Measurements from ENCODE around the gene CXCR6. TPM values are rescaled to one million over a fixed set of nuclear protein-coding genes. Genes with fewer than 3 reads are reported as not detected.
A peak's percentile ranks its signal among the peaks of the same experiment; 100 is the strongest.

CXCR6 gene
- total and polyA plus RNA-seq, 12 donors = 0.17 to 1.2 (median 0.35) TPM; not detected in 4

GRCh38 chr3:45968149-45968548 lies 24.9 kb downstream of the CXCR6 start:
- Histone ChIP-seq H3K9me3 (no peaks in the 10 kb centered on the region), H3K36me3 (peaks cover 0 to 100% (median 78%) of the 10 kb centered on the region in 9 donors), H3K27me3 (no peaks in the 10 kb centered on the region), H3K4me3 (no peak overlapping the region), H3K27ac (peak overlapping the region in 3 of 10 donors; percentile 23 to 47 (median 27)), H3K4me1 (peaks cover 15 to 76% (median 37%) of the 10 kb centered on the region in 9 donors)
- TF ChIP-seq, protein P1, sequence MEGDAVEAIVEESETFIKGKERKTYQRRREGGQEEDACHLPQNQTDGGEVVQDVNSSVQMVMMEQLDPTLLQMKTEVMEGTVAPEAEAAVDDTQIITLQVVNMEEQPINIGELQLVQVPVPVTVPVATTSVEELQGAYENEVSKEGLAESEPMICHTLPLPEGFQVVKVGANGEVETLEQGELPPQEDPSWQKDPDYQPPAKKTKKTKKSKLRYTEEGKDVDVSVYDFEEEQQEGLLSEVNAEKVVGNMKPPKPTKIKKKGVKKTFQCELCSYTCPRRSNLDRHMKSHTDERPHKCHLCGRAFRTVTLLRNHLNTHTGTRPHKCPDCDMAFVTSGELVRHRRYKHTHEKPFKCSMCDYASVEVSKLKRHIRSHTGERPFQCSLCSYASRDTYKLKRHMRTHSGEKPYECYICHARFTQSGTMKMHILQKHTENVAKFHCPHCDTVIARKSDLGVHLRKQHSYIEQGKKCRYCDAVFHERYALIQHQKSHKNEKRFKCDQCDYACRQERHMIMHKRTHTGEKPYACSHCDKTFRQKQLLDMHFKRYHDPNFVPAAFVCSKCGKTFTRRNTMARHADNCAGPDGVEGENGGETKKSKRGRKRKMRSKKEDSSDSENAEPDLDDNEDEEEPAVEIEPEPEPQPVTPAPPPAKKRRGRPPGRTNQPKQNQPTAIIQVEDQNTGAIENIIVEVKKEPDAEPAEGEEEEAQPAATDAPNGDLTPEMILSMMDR (IDR thresholded peaks at IDR 0.05) = no peak
- ATAC-seq (peak in 4 of 8 donors; percentile 22 to 30 (median 25)), DNase-seq (no peak)
- 66 to 76% methylated on average over 9 of the region's 9 CpGs for WGBS, 2 donors
- intact Hi-C loops (cut with DNase I) = no loop called here

DNA sequence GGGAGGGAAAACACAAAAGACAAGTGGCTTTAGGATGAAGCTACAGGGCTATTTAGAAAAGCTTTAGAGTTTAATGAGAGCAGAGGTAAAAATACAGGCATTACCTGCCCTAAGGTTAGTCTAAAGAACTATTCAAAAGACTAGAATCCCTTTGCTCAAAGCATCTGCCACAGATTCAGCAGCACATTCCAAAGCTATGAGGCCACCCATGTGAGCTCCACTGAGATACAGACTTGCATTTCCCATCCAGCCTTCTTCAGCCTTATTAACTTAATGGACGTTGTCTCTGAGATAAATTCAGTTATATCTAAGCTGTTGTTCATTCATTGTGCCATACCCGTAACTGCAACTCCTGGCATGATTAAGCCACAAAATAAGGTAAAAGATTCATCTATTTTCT lies 25.4 kb downstream of the CXCR6 start:
- ATAC-seq = peak in 4 of 8 donors; percentile 36 to 64 (median 44)
- no peak for DNase-seq
- H3K4me1 ChIP-seq = peaks cover 15 to 73% (median 37%) of the 10 kb centered on the region in 9 donors
- no peak overlapping the region for H3K4me3 ChIP-seq
- no peaks in the 10 kb centered on the region for H3K27me3 ChIP-seq
- 47 to 57% methylated on average over 2 of the region's 2 CpGs for WGBS, 2 donors
- H3K27ac ChIP-seq = no peak overlapping the region
- no peaks in the 10 kb centered on the region for H3K9me3 ChIP-seq
- H3K36me3 ChIP-seq = peaks cover 0 to 100% (median 78%) of the 10 kb centered on the region in 9 donors
- TF ChIP-seq, protein P1 (IDR thresholded peaks at IDR 0.05) = no peak
- intact Hi-C loops (cut with DNase I) = no loop called here

GRCh38 chr3:45969116-45969515 lies 25.9 kb downstream of the CXCR6 start:
- peaks cover 15 to 69% (median 37%) of the 10 kb centered on the region in 9 donors for H3K4me1 ChIP-seq
- WGBS, 2 donors = 87 to 88% methylated on average over 3 of the region's 3 CpGs
- ATAC-seq = no peak
- DNase-seq = no peak
- peaks cover 0 to 100% (median 74%) of the 10 kb centered on the region in 9 donors for H3K36me3 ChIP-seq
- no peaks in the 10 kb centered on the region for H3K27me3 ChIP-seq
- H3K27ac ChIP-seq = no peak overlapping the region
- H3K4me3 ChIP-seq = no peak overlapping the region
- H3K9me3 ChIP-seq = no peaks in the 10 kb centered on the region
- intact Hi-C loops (cut with DNase I) = no loop called here
- TF ChIP-seq, protein P1 (IDR thresholded peaks at IDR 0.05) = no peak

- Histone ChIP-seq H3K27me3 (no peaks in the 10 kb centered on the region), H3K9me3 (no peaks in the 10 kb centered on the region), H3K4me1 (peaks cover 15 to 61% (median 37%) of the 10 kb centered on the region in 9 donors), H3K27ac (no peak overlapping the region), H3K4me3 (no peak overlapping the region), H3K36me3 (peaks cover 0 to 100% (median 74%) of the 10 kb centered on the region in 9 donors)
- intact Hi-C loops (cut with DNase I) = no loop called here
- WGBS, 2 donors = 94 to 96% methylated on average over 3 of the region's 3 CpGs
- TF ChIP-seq, protein P1 (IDR thresholded peaks at IDR 0.05) = no peak
- ATAC-seq (no peak), DNase-seq (no peak)
Measured at GRCh38 chr3:45969953-45970352, 26.7 kb downstream of the CXCR6 start.

All from heart right ventricle (tissue), 16 donors.